ENCODE measurements around the gene TAGLN.

DNA sequence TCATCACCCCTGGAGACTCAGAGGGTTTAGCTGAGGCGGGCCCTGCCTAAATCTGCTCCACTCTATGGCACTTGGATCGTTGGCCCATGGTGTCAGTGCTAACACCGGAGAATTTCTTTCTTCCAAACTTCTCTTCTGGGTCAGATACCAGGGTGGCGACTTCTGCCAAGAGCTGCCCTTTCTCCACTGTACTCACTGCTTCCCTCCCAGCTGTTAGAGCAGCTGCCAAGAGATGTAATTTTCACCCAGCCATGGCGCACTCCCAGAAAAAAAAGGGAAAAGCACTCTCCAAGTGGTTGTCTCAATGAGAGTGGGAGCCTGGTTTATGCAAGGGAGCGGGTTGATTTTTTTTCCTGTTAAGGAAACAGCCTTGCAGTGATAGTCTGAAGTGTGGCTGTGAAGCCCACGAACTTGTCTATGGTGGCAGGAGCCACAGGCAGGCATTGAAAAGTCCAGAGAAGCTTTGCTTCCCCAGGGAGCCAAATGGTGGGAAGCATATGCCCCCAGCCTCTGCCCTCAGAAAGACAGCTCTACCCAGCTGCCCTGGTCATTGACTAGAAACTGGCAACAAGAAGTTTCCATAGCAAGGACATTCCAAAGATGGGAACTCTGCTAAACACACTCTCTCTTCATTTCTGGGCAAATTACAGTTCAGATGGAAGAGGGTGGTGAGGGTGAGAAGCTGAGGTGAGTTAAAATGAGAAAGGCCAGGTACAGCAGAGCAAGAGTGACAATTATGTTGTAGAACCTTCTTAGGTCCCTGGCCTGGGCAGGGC lies 22.0 kb downstream of the TAGLN start:
- TF ChIP-seq, protein P1, sequence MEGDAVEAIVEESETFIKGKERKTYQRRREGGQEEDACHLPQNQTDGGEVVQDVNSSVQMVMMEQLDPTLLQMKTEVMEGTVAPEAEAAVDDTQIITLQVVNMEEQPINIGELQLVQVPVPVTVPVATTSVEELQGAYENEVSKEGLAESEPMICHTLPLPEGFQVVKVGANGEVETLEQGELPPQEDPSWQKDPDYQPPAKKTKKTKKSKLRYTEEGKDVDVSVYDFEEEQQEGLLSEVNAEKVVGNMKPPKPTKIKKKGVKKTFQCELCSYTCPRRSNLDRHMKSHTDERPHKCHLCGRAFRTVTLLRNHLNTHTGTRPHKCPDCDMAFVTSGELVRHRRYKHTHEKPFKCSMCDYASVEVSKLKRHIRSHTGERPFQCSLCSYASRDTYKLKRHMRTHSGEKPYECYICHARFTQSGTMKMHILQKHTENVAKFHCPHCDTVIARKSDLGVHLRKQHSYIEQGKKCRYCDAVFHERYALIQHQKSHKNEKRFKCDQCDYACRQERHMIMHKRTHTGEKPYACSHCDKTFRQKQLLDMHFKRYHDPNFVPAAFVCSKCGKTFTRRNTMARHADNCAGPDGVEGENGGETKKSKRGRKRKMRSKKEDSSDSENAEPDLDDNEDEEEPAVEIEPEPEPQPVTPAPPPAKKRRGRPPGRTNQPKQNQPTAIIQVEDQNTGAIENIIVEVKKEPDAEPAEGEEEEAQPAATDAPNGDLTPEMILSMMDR (IDR thresholded peaks at IDR 0.05) = no peak
- TF ChIP-seq EP300 (IDR thresholded peaks at IDR 0.05; ENCODE audit: low read depth) (peak; percentile 45), POLR2A (IDR thresholded peaks at IDR 0.05) (peak; percentile 19), POLR2AphosphoS5 (IDR thresholded peaks at IDR 0.05) (peak; percentile 41 to 71 (median 66))
